Bronchial epithelial cell (primary cell): Measurements from ENCODE around the gene PLD4. TPM values are rescaled to one million over a fixed set of nuclear protein-coding genes. Genes with fewer than 3 reads are reported as not detected.

Experiments
- DNase-seq: peaks from one replicate; pipeline ENCODE4 v3.0.0-alpha.2; 2010; ENCODE audit warnings: low read depth
- FAIRE-seq: peaks from 2 replicates; lab custom pipeline; 2011; peaks lifted over from hg19 to GRCh38; lab: Jason Lieb, UNC
- H3K27me3 ChIP-seq: 2 replicates; pipeline ENCODE4 v1.5.1; 2011; ENCODE audit warnings: low read length; ENCODE audit not compliant: control insufficient read depth, insufficient read depth
- H3K36me3 ChIP-seq: 2 replicates; pipeline ENCODE4 v1.5.1; 2011; ENCODE audit warnings: low read length; ENCODE audit not compliant: control insufficient read depth, insufficient read depth
- H3K4me3 ChIP-seq: 2 replicates; pipeline ENCODE4 v1.5.1; 2011; ENCODE audit warnings: mild to moderate bottlenecking, low read depth, low read length, control low read depth
- CTCF ChIP-seq: IDR thresholded peaks from 2 replicates; pipeline ENCODE4 v1.5.1; 2011; ENCODE audit warnings: mild to moderate bottlenecking, moderate library complexity, low read length, control low read depth, inconsistent platforms; ENCODE audit not compliant: insufficient read depth, severe bottlenecking
- total RNA-seq: library from RNA; depleted of rRNA; stranded (reverse); fragments of >200 nt; gene quantifications from 2 replicates; pipeline ENCODE4 v1.2.1, GENCODE V29; 2014

PLD4 gene
- total RNA-seq, 1 donor from 2014 or later: not detected

DNA sequence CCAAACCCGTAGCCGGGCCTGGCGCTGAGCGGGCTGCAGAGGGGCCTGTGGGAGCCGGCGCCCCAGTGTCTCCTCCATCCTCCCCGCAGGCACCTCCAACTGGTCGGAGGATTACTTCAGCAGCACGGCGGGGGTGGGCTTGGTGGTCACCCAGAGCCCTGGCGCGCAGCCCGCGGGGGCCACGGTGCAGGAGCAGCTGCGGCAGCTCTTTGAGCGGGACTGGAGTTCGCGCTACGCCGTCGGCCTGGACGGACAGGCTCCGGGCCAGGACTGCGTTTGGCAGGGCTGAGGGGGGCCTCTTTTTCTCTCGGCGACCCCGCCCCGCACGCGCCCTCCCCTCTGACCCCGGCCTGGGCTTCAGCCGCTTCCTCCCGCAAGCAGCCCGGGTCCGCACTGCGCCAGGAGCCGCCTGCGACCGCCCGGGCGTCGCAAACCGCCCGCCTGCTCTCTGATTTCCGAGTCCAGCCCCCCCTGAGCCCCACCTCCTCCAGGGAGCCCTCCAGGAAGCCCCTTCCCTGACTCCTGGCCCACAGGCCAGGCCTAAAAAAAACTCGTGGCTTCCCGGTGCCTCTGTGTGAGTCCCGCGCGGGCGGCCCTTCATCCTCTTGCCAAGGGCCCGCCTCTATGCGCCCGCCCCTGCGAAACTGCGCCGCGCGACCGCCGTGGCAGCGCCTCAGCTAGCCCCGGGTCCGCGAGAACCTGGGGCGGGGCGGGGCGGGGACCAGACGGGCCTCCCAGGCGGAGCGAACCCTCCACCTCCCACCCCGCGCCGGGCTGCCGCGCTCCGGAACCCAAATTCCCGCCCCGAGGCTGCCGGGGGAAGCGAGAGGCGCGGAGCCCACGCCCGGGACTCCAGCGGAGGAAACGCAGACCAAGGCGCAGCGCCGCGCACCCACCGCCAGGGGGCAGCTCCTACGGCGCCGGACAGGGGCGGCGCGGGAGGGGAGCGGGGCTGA, 8.3 kb downstream of the PLD4 start:
- H3K36me3 ChIP-seq: no peaks in the 10 kb centered on the region
- TF ChIP-seq CTCF: peak; percentile 77
- FAIRE-seq: no peak
- peak overlapping the region; percentile 39 for H3K4me3 ChIP-seq
- H3K27me3 ChIP-seq: peaks cover 6% of the 10 kb centered on the region
- DNase-seq: peak; percentile 24

DNA sequence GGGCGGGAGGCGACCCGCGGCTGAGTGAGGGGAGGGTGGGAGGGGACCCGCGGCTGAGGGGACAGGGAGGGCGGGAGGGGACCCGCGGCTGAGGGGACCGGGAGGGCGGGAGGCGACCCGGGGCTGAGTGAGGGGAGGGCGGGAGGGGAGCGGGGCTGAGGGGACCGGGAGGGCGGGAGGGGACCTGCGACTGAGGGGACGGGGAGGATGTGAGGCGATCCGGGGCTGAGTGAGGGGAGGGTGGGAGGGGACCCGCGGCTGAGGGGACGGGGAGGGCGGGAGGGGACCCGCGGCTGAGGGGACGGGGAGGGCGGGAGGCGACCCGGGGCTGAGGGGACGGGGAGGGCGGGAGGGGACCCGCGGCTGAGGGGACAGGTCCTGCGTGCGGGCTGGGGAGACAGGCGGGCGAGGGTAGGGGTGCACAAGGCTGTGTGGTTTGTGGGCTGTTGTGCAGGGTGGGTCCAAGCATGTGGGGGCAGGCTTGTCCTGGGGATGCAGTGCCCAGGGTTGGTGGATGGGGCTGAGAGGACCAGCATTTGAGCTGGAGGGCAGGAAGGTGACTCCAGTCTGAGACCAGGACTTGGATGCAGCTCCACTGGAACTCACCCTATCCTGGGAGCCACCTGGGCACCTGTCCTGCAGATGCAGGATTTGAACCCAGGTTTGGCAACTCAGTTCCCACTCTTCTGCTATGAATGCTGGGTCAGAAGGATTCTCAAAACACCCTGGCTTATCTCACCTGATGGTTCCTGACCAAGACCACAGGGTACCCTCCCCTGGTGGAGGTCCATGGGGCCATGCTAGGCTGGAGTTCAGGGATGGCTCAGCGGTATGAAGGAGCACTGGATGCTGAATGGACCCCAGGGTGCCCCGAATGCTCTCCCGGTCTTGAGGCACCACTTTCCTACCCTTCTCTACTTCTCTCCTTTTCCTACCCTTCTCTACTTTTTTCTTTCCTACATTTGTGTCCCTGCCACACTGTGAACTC, 9.4 kb downstream of the PLD4 start:
- DNase-seq (peak; percentile 29), FAIRE-seq (peak; percentile 72)
- no peak for TF ChIP-seq CTCF
- H3K27me3 ChIP-seq: peaks cover 6% of the 10 kb centered on the region
- H3K4me3 ChIP-seq: peak overlapping the region; percentile 39
- H3K36me3 ChIP-seq: peaks cover under 1% of the 10 kb centered on the region

GRCh38 chr14:104935026-104935650, 10.5 kb downstream of the PLD4 start:
- peak; percentile 29 for DNase-seq

DNA sequence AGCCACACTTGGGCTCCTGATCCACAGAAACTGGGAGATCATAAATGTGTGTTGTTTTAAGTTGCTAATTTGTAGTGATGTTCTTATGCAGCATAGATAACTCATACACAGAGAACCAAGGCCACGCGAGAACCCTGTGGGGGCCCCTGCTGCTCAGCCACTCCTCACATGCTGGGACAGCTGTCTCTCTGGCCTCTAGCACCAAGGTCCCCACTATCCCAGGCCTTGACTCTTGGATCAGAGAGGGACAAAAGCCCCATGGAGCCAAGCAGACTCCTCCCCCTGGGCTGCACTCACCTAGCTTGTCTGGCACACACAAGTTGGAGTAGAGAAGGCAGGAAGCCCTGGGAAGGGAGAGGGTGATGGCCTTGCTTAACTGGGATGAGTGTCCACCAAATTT, 11.3 kb downstream of the PLD4 start:
- H3K27me3 ChIP-seq: peaks cover 4% of the 10 kb centered on the region
- TF ChIP-seq CTCF: no peak
- H3K36me3 ChIP-seq: peaks cover 15% of the 10 kb centered on the region
- DNase-seq (peak; percentile 34), FAIRE-seq (no peak)
- no peak overlapping the region for H3K4me3 ChIP-seq

More at GRCh38 chr14:104935026-104935650, 10.5 kb downstream of the PLD4 start:
- Histone ChIP-seq H3K4me3 (no peak overlapping the region), H3K27me3 (peaks cover 4% of the 10 kb centered on the region), H3K36me3 (peaks cover 9% of the 10 kb centered on the region)
- no peak for TF ChIP-seq CTCF
- FAIRE-seq: peak; percentile 52

GRCh38 chr14:104936361-104937155, 11.9 kb downstream of the PLD4 start:
- FAIRE-seq (peak; percentile 90), DNase-seq (peak; percentile 8)
- no peak for TF ChIP-seq CTCF
- peaks cover 17% of the 10 kb centered on the region for H3K36me3 ChIP-seq
- H3K27me3 ChIP-seq: peaks cover 4% of the 10 kb centered on the region
- H3K4me3 ChIP-seq: no peak overlapping the region
